Body of pancreas (tissue), 4 donors: ENCODE measurements around the gene SH3BP1.

Source experiments
- CTCF ChIP-seq, 7 experiments: fragments of 450-650 bp in 4 of 7; fragments of 200-600 bp in 3 of 7; sonication (generic) in 3 of 7; IDR thresholded peaks; one replicate each; pipeline ENCODE4 v1.5.1; 2016 to 2019; ENCODE audit warnings: antibody characterized with exemption in 7 of 7
- POLR2A ChIP-seq, 3 donors: fragments of 450-650 bp; IDR thresholded peaks; one replicate each; pipeline ENCODE4 v1.6.1; 2016; ENCODE audit warnings: antibody characterized with exemption in 3 of 3, mild to moderate bottlenecking in 2 of 3

- TF ChIP-seq POLR2A (IDR thresholded peaks at IDR 0.05), result no peak
- TF ChIP-seq CTCF (IDR thresholded peaks at IDR 0.05), result no peak
Observed at GRCh38 chr22:37631448-37632173, 7.9 kb upstream of the SH3BP1 start.
